Endodermal cell (in vitro differentiated cells): ENCODE measurements around the gene HOXA4. TPM values are rescaled to one million over a fixed set of nuclear protein-coding genes. Genes with fewer than 3 reads are reported as not detected.

Experiments
- DNase-seq: peaks from one replicate; pipeline ENCODE4 v3.0.0-alpha.2; 2017
- H3K27ac ChIP-seq: 2 replicates; pipeline ENCODE4 v1.5.1; 2013; ENCODE audit warnings: mild to moderate bottlenecking, low read depth, low read length, moderate library complexity
- H3K27me3 ChIP-seq: 2 replicates; pipeline ENCODE4 v1.6.1; 2013; ENCODE audit warnings: mild to moderate bottlenecking, low read length, moderate library complexity; ENCODE audit not compliant: insufficient read depth, control insufficient read depth, poor library complexity, severe bottlenecking
- H3K36me3 ChIP-seq: 2 replicates; pipeline ENCODE4 v1.7.0; 2013; ENCODE audit warnings: mild to moderate bottlenecking, low read length, moderate library complexity; ENCODE audit not compliant: control insufficient read depth, insufficient read depth
- H3K4me1 ChIP-seq: one replicate; pipeline ENCODE4 v1.7.0; 2013; ENCODE audit warnings: low read length; ENCODE audit not compliant: control insufficient read depth, insufficient read depth
- H3K4me3 ChIP-seq: 2 replicates; pipeline ENCODE4 v1.5.1; 2013; ENCODE audit warnings: mild to moderate bottlenecking, low read length, moderate library complexity
- H3K9ac ChIP-seq: 2 replicates; pipeline ENCODE4 v1.6.1; 2013; ENCODE audit warnings: mild to moderate bottlenecking, low read length, moderate library complexity; ENCODE audit not compliant: poor library complexity, severe bottlenecking; ENCODE audit errors: extremely low read depth
- H3K9me3 ChIP-seq: 2 replicates; pipeline ENCODE4 v1.6.1; 2013; ENCODE audit warnings: mild to moderate bottlenecking, low read length, moderate library complexity; ENCODE audit not compliant: control insufficient read depth
- H3K27ac Mint-ChIP-seq: 2 replicates; pipeline ENCODE4 v1.8.0; 2020; ENCODE audit warnings: mixed read lengths
- H3K27me3 Mint-ChIP-seq: 2 replicates; pipeline ENCODE4 v1.8.0; 2021; ENCODE audit warnings: mild to moderate bottlenecking, mixed read lengths; ENCODE audit not compliant: insufficient read depth
- H3K36me3 Mint-ChIP-seq: 2 replicates; pipeline ENCODE4 v1.8.0; 2020; ENCODE audit warnings: low read depth, mixed read lengths
- H3K4me1 Mint-ChIP-seq: 2 replicates; pipeline ENCODE4 v1.8.0; 2020; ENCODE audit warnings: mixed read lengths
- H3K4me3 Mint-ChIP-seq: 2 replicates; pipeline ENCODE4 v1.8.0; 2020; ENCODE audit warnings: mild to moderate bottlenecking, moderate library complexity, mixed read lengths
- H3K9me3 Mint-ChIP-seq: 2 replicates; pipeline ENCODE4 v1.8.0; 2020; ENCODE audit warnings: mild to moderate bottlenecking, mixed read lengths
- WGBS, 2 experiments: methylation state at CpG; one replicate each; pipeline versions ENCODE4 v1.1.5 to v1.1.7; 2013; ENCODE audit warnings: missing lambda C conversion rate in 2 of 2, mixed read lengths in 1 of 2; ENCODE audit not compliant: insufficient coverage in 1 of 2, insufficient read length in 1 of 2; 5-methylcytosine and 5-hydroxymethylcytosine counted together
- total RNA-seq, 2 donors: library from RNA; stranded (reverse); fragmentation: NEBNext Ultra II Directional in 1 of 2; extraction: Animal tissue kit (Norgen Biotek cat#: 25700) in 1 of 2; gene quantifications; 2 replicates in 1 of 2; 3 replicates in 1 of 2; pipeline ENCODE4 v1.2.1, GENCODE V29; 2021
- TF ChIP-seq, protein P1 (sequence below): fragments of 200-600 bp; sonication (generic); conservative IDR thresholded peaks from 2 replicates; pipeline ENCODE4 v1.5.0; 2021; ENCODE audit warnings: antibody characterized with exemption, mild to moderate bottlenecking

Gene HOXA4
- total RNA-seq, 2 donors from 2014 or later = not detected

DNA sequence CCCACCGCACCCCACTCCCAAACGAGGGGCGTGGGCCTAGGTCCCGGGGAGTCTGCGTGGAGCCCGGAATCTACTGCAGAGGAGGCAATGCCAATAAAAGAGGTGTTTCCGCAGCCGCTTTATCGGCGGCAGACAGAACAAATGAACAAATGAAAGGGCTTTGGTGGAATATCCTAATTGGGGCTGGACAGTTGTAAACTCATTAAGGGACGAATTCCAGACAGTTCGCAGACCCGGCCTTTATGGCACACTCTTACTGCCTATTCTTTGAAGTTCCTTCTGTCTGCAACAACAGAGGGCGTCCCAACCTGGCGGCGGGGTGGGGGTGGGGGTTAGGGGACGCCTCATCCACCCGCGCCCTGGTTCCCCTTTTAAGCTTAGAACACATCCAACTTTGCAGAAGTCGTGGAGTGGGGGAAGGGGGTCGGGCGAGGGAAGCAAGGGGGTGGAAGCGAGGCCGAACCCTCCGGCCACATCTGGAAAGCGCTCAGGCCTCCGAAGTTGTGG is 30.7 kb upstream of the HOXA4 start:
- Histone ChIP-seq H3K4me3 (no peak overlapping the region), H3K4me1 (no peaks in the 10 kb centered on the region), H3K9ac (no peak overlapping the region), H3K27ac (no peak overlapping the region), H3K27me3 (peaks cover 100% of the 10 kb centered on the region), H3K9me3 (peaks cover 26% of the 10 kb centered on the region), H3K36me3 (no peaks in the 10 kb centered on the region)
- no peak for DNase-seq
- TF ChIP-seq, protein P1, sequence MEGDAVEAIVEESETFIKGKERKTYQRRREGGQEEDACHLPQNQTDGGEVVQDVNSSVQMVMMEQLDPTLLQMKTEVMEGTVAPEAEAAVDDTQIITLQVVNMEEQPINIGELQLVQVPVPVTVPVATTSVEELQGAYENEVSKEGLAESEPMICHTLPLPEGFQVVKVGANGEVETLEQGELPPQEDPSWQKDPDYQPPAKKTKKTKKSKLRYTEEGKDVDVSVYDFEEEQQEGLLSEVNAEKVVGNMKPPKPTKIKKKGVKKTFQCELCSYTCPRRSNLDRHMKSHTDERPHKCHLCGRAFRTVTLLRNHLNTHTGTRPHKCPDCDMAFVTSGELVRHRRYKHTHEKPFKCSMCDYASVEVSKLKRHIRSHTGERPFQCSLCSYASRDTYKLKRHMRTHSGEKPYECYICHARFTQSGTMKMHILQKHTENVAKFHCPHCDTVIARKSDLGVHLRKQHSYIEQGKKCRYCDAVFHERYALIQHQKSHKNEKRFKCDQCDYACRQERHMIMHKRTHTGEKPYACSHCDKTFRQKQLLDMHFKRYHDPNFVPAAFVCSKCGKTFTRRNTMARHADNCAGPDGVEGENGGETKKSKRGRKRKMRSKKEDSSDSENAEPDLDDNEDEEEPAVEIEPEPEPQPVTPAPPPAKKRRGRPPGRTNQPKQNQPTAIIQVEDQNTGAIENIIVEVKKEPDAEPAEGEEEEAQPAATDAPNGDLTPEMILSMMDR = no peak
- Mint-ChIP-seq H3K4me3 (peak overlapping the region; percentile 42), H3K9me3 (peaks cover 32% of the 10 kb centered on the region), H3K27me3 (peaks cover 99% of the 10 kb centered on the region), H3K36me3 (peaks cover 2% of the 10 kb centered on the region), H3K4me1 (no peaks in the 10 kb centered on the region), H3K27ac (no peak overlapping the region)
- 0 to 12% methylated on average over 10 to 20 of the region's 27 CpGs for WGBS, 2 experiments

DNA sequence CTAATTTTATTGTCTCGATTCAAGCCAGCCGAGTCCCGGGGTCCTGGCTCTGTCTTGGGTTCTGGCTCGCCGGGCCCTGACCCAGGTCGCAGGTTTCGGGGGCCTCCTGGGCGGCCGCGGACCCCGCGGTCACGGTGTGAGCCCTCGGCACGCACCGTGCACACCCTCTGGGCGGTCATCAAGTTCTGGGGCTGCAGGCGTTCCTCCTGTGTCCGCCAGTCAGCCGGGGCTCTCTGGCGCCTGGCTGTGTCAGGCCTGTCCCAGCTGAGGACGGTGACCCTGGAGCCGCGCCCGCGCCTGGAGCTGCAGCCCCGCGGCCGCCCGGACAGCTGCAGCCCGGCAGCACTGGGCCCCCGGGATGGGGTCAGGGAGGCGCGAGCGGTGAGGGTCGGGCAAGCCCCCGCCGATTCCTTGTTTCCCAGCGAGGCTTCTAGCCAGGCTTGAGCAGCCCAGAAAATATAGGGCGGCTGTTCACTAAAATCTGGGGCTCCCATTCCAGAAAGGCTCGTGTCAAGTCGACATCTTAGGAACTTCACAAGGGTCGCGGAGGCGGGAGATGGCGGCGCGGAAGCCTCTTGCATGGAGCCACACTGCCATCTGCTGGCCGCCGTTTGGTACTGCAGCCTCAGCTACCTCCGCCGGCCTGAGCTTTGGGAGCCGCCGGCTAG is 30.1 kb upstream of the HOXA4 start:
- H3K9me3 ChIP-seq = peaks cover 26% of the 10 kb centered on the region
- H3K27ac ChIP-seq = peak overlapping the region; percentile 36
- 9 to 12% methylated on average over 28 to 54 of the region's 54 CpGs for WGBS, 2 experiments
- Mint-ChIP-seq H3K27me3 (peaks cover 99% of the 10 kb centered on the region), H3K4me3 (peak overlapping the region; percentile 42), H3K4me1 (no peaks in the 10 kb centered on the region), H3K27ac (no peak overlapping the region), H3K9me3 (peaks cover 32% of the 10 kb centered on the region), H3K36me3 (peaks cover 2% of the 10 kb centered on the region)
- DNase-seq = peak; percentile 96
- H3K4me1 ChIP-seq = no peaks in the 10 kb centered on the region
- H3K4me3 ChIP-seq = peak overlapping the region; percentile 74
- TF ChIP-seq, protein P1 = peak; percentile 98
- H3K9ac ChIP-seq = no peak overlapping the region
- H3K27me3 ChIP-seq = peaks cover 100% of the 10 kb centered on the region
- H3K36me3 ChIP-seq = no peaks in the 10 kb centered on the region

DNA sequence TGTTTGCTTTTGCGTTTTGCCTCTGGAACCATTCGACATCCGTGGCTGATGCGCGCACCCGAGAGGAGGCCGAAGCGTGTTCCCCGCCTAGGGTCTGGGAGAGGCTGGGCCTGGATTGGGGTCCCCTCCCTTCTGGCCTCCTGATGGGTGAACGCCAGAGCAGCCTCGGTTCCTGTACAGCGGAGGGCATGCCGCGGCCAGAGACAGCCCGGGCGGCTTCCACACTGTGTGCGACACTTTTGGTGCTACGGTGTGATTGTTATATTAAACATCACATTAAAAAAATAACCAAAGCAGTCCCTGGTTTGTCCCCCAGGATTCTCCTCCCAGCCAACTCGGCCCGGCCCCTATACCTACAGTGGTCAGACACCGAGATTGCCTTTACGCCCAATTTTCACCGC is 29.6 kb upstream of the HOXA4 start:
- Mint-ChIP-seq H3K27me3 (peaks cover 99% of the 10 kb centered on the region), H3K27ac (no peak overlapping the region), H3K4me3 (no peak overlapping the region), H3K36me3 (peaks cover 2% of the 10 kb centered on the region), H3K9me3 (peaks cover 36% of the 10 kb centered on the region), H3K4me1 (no peaks in the 10 kb centered on the region)
- peaks cover 100% of the 10 kb centered on the region for H3K27me3 ChIP-seq
- WGBS, 2 experiments = 73 to 74% methylated on average over 18 to 23 of the region's 23 CpGs
- H3K4me1 ChIP-seq = no peaks in the 10 kb centered on the region
- H3K9me3 ChIP-seq = peaks cover 28% of the 10 kb centered on the region
- H3K4me3 ChIP-seq = no peak overlapping the region
- TF ChIP-seq, protein P1 = no peak
- no peaks in the 10 kb centered on the region for H3K36me3 ChIP-seq
- no peak overlapping the region for H3K9ac ChIP-seq
- peak overlapping the region; percentile 36 for H3K27ac ChIP-seq
- DNase-seq = peak; percentile 46
